MCF 10A (cell line): ENCODE data around the gene PGM5. TPM values are rescaled to one million over a fixed set of nuclear protein-coding genes. Genes with fewer than 3 reads are reported as not detected.
A peak's percentile ranks its signal among the peaks of the same experiment; 100 is the strongest.

Source experiments
- BruUV-seq: library from RNA; stranded (reverse); fragments of 400-500 nt; replicated peaks from 2 replicates; lab custom pipeline; 2021; lab: Mats Ljungman, UMichigan
- CTCF ChIA-PET: fragments of 300-600 bp; sonication (Branson Sonifier 250); formaldehyde crosslinking; extraction: SDS; loops from one replicate; lab custom pipeline; 2021; ENCODE audit warnings: antibody characterized with exemption, inconsistent platforms; lab: Yijun Ruan, JAX
- POLR2A ChIA-PET: fragments of 300-600, 350-650 bp; sonication (Branson Sonifier 250); formaldehyde crosslinking; extraction: SDS; loops from one replicate; lab custom pipeline; 2020; ENCODE audit warnings: antibody characterized with exemption, inconsistent platforms; lab: Yijun Ruan, JAX
- DNase-seq: peaks from one replicate; pipeline ENCODE4 v3.0.0-alpha.2; 2018; ENCODE audit not compliant: unreplicated experiment
- H3K27ac Mint-ChIP-seq: one replicate; pipeline ENCODE4 v1.8.0; 2022; ENCODE audit warnings: mild to moderate bottlenecking, low read depth, mixed read lengths; ENCODE audit not compliant: unreplicated experiment
- H3K27me3 Mint-ChIP-seq: one replicate; pipeline ENCODE4 v1.8.0; 2022; ENCODE audit warnings: mixed read lengths; ENCODE audit not compliant: insufficient read depth, unreplicated experiment
- H3K36me3 Mint-ChIP-seq: one replicate; pipeline ENCODE4 v1.8.0; 2022; ENCODE audit warnings: mild to moderate bottlenecking, moderate library complexity, mixed read lengths; ENCODE audit not compliant: insufficient read depth, unreplicated experiment
- H3K4me1 Mint-ChIP-seq: one replicate; pipeline ENCODE4 v1.8.0; 2022; ENCODE audit warnings: mixed read lengths; ENCODE audit not compliant: insufficient read depth, unreplicated experiment
- H3K4me3 Mint-ChIP-seq: one replicate; pipeline ENCODE4 v1.8.0; 2022; ENCODE audit warnings: mild to moderate bottlenecking, moderate library complexity, mixed read lengths; ENCODE audit not compliant: unreplicated experiment
- H3K9me3 Mint-ChIP-seq: one replicate; pipeline ENCODE4 v1.8.0; 2022; ENCODE audit warnings: mixed read lengths; ENCODE audit not compliant: unreplicated experiment
- CTCF ChIP-seq: fragments of 200-600 bp; IDR thresholded peaks from one replicate; pipeline ENCODE4 v1.8.0; 2022; ENCODE audit warnings: antibody characterized with exemption, mild to moderate bottlenecking; ENCODE audit not compliant: unreplicated experiment
- intact Hi-C: fragments of 100-400 bp; cut with micrococcal nuclease; formaldehyde crosslinking; loops from 2 replicates; pipeline ENCODE4 v1.14.1; 2022
- total RNA-seq: library from RNA; stranded (reverse); gene quantifications from 2 replicates; pipeline ENCODE4 v1.2.3, GENCODE V29; 2022

The PGM5 gene
- total RNA-seq, 1 experiment from 2014 or later = not detected

GRCh38 chr9:68416936-68417564, 60.6 kb downstream of the PGM5 start:
- no peak for TF ChIP-seq CTCF
- H3K27me3 Mint-ChIP-seq = peaks cover 44% of the 10 kb centered on the region
- BruUV-seq = no TSS peak
- no peaks in the 10 kb centered on the region for H3K36me3 Mint-ChIP-seq
- intact Hi-C loops = no loop called here
- ChIA-PET POLR2A (no interaction called here), CTCF (interaction anchor here (0.7 to 1.5 kb wide), 2 partner anchors 9 to 91 kb away, joined by 4 to 5 read pairs; no protein-coding TSS in a partner anchor)
- H3K4me1 Mint-ChIP-seq = no peaks in the 10 kb centered on the region
- no peaks in the 10 kb centered on the region for H3K9me3 Mint-ChIP-seq
- H3K4me3 Mint-ChIP-seq = no peak overlapping the region
- H3K27ac Mint-ChIP-seq = no peak overlapping the region
- DNase-seq = peak; percentile 36

GRCh38 chr9:68417762-68418161, 61.4 kb downstream of the PGM5 start:
- Mint-ChIP-seq H3K9me3 (no peaks in the 10 kb centered on the region), H3K27me3 (peaks cover 38% of the 10 kb centered on the region), H3K27ac (no peak overlapping the region), H3K4me1 (no peaks in the 10 kb centered on the region), H3K36me3 (no peaks in the 10 kb centered on the region), H3K4me3 (no peak overlapping the region)
- no peak for TF ChIP-seq CTCF
- no TSS peak for BruUV-seq
- DNase-seq = no peak
- POLR2A ChIA-PET = no interaction called here
- CTCF ChIA-PET = interaction anchor here (0.5 to 1.5 kb wide), 3 partner anchors 8 to 1501 kb away, joined by 4 to 5 read pairs (median 4); no protein-coding TSS in a partner anchor
- intact Hi-C loops = no loop called here

- H3K27ac Mint-ChIP-seq = no peak overlapping the region
- H3K4me3 Mint-ChIP-seq = no peak overlapping the region
- DNase-seq = no peak
- no peaks in the 10 kb centered on the region for H3K36me3 Mint-ChIP-seq
- H3K27me3 Mint-ChIP-seq = peaks cover 32% of the 10 kb centered on the region
- POLR2A ChIA-PET = no interaction called here
- no peaks in the 10 kb centered on the region for H3K9me3 Mint-ChIP-seq
- intact Hi-C loops = no loop called here
- H3K4me1 Mint-ChIP-seq = no peaks in the 10 kb centered on the region
- CTCF ChIA-PET = interaction anchor here (0.5 to 1.5 kb wide), 2 partner anchors 90 to 1501 kb away, joined by 4 to 5 read pairs; no protein-coding TSS in a partner anchor
- no peak for TF ChIP-seq CTCF
- no TSS peak for BruUV-seq
These were observed 61.9 kb downstream of the PGM5 start for GRCh38 chr9:68418259-68418845.

- intact Hi-C loops = no loop called here
- ChIA-PET POLR2A (no interaction called here), CTCF (interaction anchor here (0.6 kb wide), 1 partner anchor 19 kb away, joined by 3 read pairs; no protein-coding TSS in a partner anchor)
- BruUV-seq = no TSS peak
- no peaks in the 10 kb centered on the region for H3K36me3 Mint-ChIP-seq
- no peaks in the 10 kb centered on the region for H3K9me3 Mint-ChIP-seq
- no peak overlapping the region for H3K27ac Mint-ChIP-seq
- H3K4me1 Mint-ChIP-seq = no peaks in the 10 kb centered on the region
- H3K27me3 Mint-ChIP-seq = peaks cover 34% of the 10 kb centered on the region
- H3K4me3 Mint-ChIP-seq = no peak overlapping the region
- no peak for TF ChIP-seq CTCF
- DNase-seq = no peak
These were observed 63.5 kb downstream of the PGM5 start for GRCh38 chr9:68419901-68420300.
